ENCODE data around the gene WNT5B. TPM values are rescaled to one million over a fixed set of nuclear protein-coding genes. Genes with fewer than 3 reads are reported as not detected.

Gene WNT5B
- total RNA-seq, 2 experiments from 2014 or later: not detected

- Mint-ChIP-seq H3K27ac (peak overlapping the region; percentile 55), H3K4me3 (no peak overlapping the region), H3K36me3 (ENCODE audit: low read depth) (no peaks in the 10 kb centered on the region), H3K4me1 (ENCODE audit: low read depth) (peaks cover 30% of the 10 kb centered on the region), H3K9me3 (peaks cover 3% of the 10 kb centered on the region), H3K27me3 (no peaks in the 10 kb centered on the region)
- ATAC-seq: no peak
- ChIA-PET POLR2A (interaction anchor here (0.6 to 1.1 kb wide), 3 partner anchors 9 to 131 kb away, joined by 3 read pairs; no protein-coding TSS in a partner anchor), CTCF (interaction anchor here (0.8 to 3.8 kb wide), 7 partner anchors 7 to 543 kb away, joined by 3 to 25 read pairs (median 9); no protein-coding TSS in a partner anchor)
- intact Hi-C loops (cut with micrococcal nuclease): no loop called here
- TF ChIP-seq CTCF (IDR thresholded peaks at IDR 0.05): no peak
- DNase-seq: peak; percentile 70
These were observed 31.5 kb downstream of the WNT5B start for GRCh38 chr12:1660304-1661187.

- CTCF ChIA-PET: interaction anchor here (1.1 to 3.8 kb wide), 4 partner anchors 9 to 278 kb away, joined by 4 to 25 read pairs (median 16); no protein-coding TSS in a partner anchor
These were observed 32.7 kb downstream of the WNT5B start for GRCh38 chr12:1661553-1662335.

GRCh38 chr12:1662761-1663439 lies 33.9 kb downstream of the WNT5B start:
- peak; percentile 28 for DNase-seq
- Mint-ChIP-seq H3K9me3 (peaks cover 3% of the 10 kb centered on the region), H3K4me3 (peak overlapping the region; percentile 59), H3K36me3 (ENCODE audit: low read depth) (no peaks in the 10 kb centered on the region), H3K27ac (peak overlapping the region; percentile 46), H3K27me3 (no peaks in the 10 kb centered on the region), H3K4me1 (ENCODE audit: low read depth) (peaks cover 44% of the 10 kb centered on the region)
- CTCF ChIA-PET: interaction anchor here (3.8 kb wide), 1 partner anchor 128 kb away, joined by 25 read pairs; no protein-coding TSS in a partner anchor
- POLR2A ChIA-PET: interaction anchor here (0.7 to 2.1 kb wide), 4 partner anchors 9 to 128 kb away, joined by 3 to 10 read pairs (median 6); partner anchors contain the start of gene ADIPOR2
- no peak for TF ChIP-seq CTCF (IDR thresholded peaks at IDR 0.05)
- intact Hi-C loops (cut with micrococcal nuclease): no loop called here
- no peak for ATAC-seq

More at GRCh38 chr12:1661553-1662335, 32.7 kb downstream of the WNT5B start:
- Mint-ChIP-seq H3K9me3 (peaks cover 3% of the 10 kb centered on the region), H3K27me3 (no peaks in the 10 kb centered on the region), H3K36me3 (ENCODE audit: low read depth) (no peaks in the 10 kb centered on the region), H3K4me3 (peak overlapping the region; percentile 73), H3K27ac (peak overlapping the region; percentile 83), H3K4me1 (ENCODE audit: low read depth) (peaks cover 36% of the 10 kb centered on the region)
- intact Hi-C loops (cut with micrococcal nuclease): no loop called here
- peak; percentile 93 for ATAC-seq
- peak; percentile 91 for DNase-seq
- POLR2A ChIA-PET: interaction anchor here (0.6 to 2.1 kb wide), 8 partner anchors 10 to 221 kb away, joined by 3 to 10 read pairs (median 3); partner anchors contain the start of gene ADIPOR2
- TF ChIP-seq CTCF (IDR thresholded peaks at IDR 0.05): no peak

GRCh38 chr12:1663440-1664132 lies 34.6 kb downstream of the WNT5B start:
- no peaks in the 10 kb centered on the region for H3K27me3 Mint-ChIP-seq
- POLR2A ChIA-PET: no interaction called here
- no peak for TF ChIP-seq CTCF (IDR thresholded peaks at IDR 0.05)
- intact Hi-C loops (cut with micrococcal nuclease): no loop called here
- peak overlapping the region; percentile 25 for H3K27ac Mint-ChIP-seq
- DNase-seq (no peak), ATAC-seq (no peak)
- CTCF ChIA-PET: no interaction called here
- H3K36me3 Mint-ChIP-seq (ENCODE audit: low read depth): no peaks in the 10 kb centered on the region
- H3K4me3 Mint-ChIP-seq: peak overlapping the region; percentile 59
- H3K9me3 Mint-ChIP-seq: peaks cover 3% of the 10 kb centered on the region
- peaks cover 48% of the 10 kb centered on the region for H3K4me1 Mint-ChIP-seq (ENCODE audit: low read depth)

Data from activated CD8-positive, alpha-beta T cell treated with anti-CD3 and anti-CD28 coated beads for 36 hours (primary cell).